ENCODE measurements around the gene MIPOL1.
"Not testable (repeated sequence)": the region's sequence is repeated elsewhere in the genome, so short reads cannot be mapped to it uniquely, and the experiment has no call there.

The MIPOL1 gene

DNA sequence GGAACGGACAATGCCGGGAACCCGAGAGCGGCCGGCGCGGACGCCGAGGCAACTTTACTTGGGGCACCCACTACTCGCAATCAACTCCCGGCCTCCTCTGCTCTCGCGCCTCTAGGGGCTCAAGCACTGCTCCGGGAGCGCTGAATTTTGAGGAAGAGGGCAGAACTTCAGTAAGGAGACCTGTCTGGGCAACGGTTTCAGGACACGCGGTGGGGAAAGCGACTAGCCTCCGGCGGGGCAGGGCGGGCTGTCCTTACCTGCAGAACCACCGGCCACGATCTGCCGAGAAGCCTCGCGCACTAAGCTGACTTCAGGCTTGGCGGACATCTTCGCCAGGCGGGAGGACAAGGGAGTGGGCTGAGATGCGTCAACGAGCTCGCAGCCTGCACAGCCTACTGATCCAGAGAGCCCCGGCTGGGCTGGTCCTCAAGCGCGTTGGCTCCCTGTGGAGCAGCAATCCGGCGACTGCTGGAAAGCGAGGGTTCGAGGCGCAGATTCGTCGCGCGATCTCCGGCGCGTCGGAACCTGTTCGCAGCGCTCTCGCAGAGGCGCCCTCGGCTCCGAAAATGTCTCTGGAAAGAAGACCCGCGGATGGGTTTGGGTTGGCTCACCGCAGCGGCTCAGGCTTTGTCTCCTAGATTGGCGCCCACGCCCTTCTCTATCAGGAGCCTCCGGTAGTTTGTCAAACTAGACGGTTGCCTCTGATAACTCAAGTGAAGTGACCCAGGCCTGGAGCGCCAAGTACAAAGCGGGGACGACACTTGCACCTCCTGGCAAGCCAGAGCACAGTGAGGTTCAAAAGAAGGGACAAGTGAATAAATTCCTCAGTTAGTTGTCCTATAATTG is 25.5 kb upstream of the MIPOL1 start, which contains the start of gene SLC25A21:
SLC25A21 (minus strand) TSS at position 583 of the 846 bp plus-strand sequence.
- DNase-seq (ENCODE audit: insufficient read length) (no peak), FAIRE-seq (no peak)
- TF ChIP-seq POLR2A (IDR thresholded peaks at IDR 0.05; ENCODE audit: low read depth, low read length) (no peak), POLR2AphosphoS5 (IDR thresholded peaks at IDR 0.05; ENCODE audit: low read depth, low read length) (no peak), TAF1 (IDR thresholded peaks at IDR 0.05; ENCODE audit: borderline replicate concordance, low read depth, low read length) (no peak)

DNA sequence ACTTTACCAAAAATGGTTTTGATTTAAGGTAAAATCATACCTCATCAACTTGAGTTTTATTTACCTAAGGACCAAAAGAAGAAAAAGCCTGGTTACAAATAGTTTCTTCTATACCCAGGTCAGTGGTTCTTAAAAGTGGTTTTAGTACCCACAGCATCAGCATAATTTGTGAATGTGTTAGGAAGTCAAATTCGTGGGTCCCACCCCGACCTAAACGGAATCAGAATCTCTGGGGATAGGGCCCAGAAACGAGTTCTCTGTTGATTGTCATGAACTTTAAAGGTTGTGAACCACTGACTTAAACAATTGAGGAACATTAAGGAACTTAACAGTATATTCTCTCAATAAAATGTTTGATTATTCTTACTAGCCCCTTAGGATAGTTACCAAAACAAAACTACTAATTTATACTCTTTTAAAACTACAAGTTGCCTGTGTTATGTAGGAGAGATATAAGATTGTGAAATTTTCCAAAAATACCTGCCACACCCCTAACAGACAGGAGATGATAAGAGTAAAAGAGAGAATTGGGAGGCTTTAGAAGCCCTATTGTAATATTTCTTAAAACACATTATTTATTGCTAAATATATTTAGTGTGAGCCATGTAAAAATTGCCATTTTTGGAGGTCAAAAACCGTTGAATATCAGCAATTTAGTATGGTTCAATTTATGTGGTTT is 24.7 kb upstream of the MIPOL1 start:
- FAIRE-seq: no peak
- DNase-seq (ENCODE audit: insufficient read length): no peak
- TF ChIP-seq POLR2A (IDR thresholded peaks at IDR 0.05; ENCODE audit: low read depth, low read length) (no peak), POLR2AphosphoS5 (IDR thresholded peaks at IDR 0.05; ENCODE audit: low read depth, low read length) (no peak), TAF1 (IDR thresholded peaks at IDR 0.05; ENCODE audit: borderline replicate concordance, low read depth, low read length) (no peak)

DNA sequence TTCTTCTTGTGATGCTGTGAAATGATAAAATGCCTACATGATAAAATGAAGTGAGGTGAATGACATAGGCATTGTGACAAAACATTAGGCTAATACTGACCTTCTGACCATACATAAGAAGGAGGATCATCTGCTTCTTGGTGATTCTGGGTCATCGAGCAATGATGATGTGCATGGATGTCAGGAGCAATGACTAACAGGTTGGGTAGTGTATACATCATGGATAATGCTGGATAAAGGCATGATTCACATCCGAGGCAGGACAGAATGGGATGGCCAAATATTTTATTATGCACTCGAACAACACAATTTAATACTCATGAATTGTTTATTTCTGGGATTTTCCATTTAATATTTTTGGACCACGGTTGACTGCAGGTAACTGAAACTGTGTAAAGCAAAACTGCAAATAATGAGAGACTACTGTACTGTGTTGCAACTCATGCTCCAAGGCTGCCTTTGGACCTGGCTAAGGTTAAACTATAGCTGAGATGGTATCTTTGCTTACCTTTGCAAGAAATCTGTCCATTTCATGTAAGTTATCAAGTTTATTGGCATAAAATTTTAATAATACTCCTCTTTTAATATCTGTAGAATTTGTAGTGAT is 17.7 kb upstream of the MIPOL1 start:
- TF ChIP-seq POLR2A (IDR thresholded peaks at IDR 0.05; ENCODE audit: low read depth, low read length) (no peak), TAF1 (IDR thresholded peaks at IDR 0.05; ENCODE audit: borderline replicate concordance, low read depth, low read length) (no peak), POLR2AphosphoS5 (IDR thresholded peaks at IDR 0.05; ENCODE audit: low read depth, low read length) (no peak)
- FAIRE-seq (no peak), DNase-seq (ENCODE audit: insufficient read length) (no peak)

DNA sequence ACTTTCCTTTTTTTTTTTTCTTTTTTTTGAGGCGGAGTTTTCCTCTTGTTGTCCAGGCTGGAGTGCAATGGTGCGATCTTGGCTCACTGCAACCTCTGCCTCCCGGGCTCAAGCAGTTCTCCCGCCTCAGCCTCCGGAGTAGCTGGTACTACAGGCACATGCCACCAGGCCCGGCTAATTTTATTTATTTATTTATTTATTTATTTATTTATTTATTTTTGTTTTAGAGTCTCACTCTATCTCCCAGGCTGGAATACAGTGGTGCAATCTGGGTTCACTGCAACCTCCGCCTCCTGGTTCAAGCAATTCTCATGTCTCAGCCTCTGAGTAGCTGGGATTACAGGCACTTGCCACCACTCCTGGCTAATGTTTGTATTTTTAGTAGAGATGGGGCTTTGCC is 16.9 kb upstream of the MIPOL1 start:
- DNase-seq (ENCODE audit: insufficient read length); FAIRE-seq: not testable (repeated sequence)

DNA sequence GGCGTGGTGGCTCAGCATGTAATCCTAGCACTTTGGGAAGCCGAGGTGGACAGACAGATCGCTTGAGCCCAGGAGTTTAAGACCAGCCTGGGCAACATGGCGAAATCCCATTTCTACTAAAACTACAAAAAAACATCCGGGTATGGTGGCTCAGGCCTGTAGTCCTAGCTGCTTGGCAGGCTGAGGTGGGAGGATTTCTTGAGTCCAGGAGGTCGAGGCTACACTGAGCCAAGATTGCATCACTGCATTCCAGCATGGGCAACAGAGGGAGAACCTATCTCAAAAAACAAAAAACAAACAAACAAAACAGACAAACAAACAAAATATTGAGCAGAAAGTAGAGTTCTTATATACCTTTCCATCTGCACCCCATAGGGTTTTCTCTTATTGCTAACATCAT is 16.3 kb upstream of the MIPOL1 start:
- FAIRE-seq (no peak), DNase-seq (ENCODE audit: insufficient read length) (no peak)
- TF ChIP-seq POLR2A (IDR thresholded peaks at IDR 0.05; ENCODE audit: low read depth, low read length) (no peak), POLR2AphosphoS5 (IDR thresholded peaks at IDR 0.05; ENCODE audit: low read depth, low read length) (no peak), TAF1 (IDR thresholded peaks at IDR 0.05; ENCODE audit: borderline replicate concordance, low read depth, low read length) (no peak)

DNA sequence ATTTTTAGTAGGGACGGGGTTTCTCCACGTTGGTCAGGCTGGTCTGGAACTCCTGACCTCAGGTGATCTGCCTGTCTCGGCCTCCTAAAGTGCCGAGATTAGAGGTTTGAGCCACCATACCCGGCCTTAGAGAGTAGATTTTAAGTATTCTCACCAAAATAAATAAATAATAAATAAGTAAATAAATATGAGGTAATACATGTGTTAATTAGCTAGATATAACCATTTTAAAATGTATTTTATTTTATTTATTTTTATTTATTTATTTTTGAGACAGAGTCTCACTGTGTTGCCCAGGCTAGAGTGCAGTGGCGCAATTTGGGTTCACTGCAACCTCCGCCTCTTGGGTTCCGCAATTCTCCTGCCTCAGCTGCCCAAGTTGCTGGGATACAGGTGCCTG is 13.2 kb upstream of the MIPOL1 start:
- FAIRE-seq: not testable (repeated sequence)

DNA sequence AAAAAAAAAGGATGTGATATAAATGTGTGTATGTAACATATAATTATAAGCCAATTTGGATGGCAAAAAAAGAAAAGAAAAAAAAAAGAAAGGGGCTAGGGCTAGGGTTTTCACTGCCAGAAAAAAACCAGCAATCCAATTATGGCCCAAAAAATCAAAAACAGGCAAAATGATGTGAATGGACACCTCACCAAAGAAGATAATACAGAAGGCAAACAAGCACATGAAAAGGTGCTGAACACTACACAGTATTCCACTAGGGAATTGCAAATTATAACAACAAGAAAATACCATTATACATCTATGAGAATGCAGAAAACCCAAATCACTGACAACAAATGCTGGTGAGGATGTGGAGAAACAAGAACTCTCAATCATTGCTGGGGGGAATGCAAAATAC is 12.1 kb upstream of the MIPOL1 start:
- FAIRE-seq: no peak
- DNase-seq (ENCODE audit: insufficient read length): no peak
- no peak for TF ChIP-seq POLR2AphosphoS5 (IDR thresholded peaks at IDR 0.05; ENCODE audit: low read depth, low read length)
- no peak for TF ChIP-seq TAF1 (IDR thresholded peaks at IDR 0.05; ENCODE audit: borderline replicate concordance, low read depth, low read length)
- no peak for TF ChIP-seq POLR2A (IDR thresholded peaks at IDR 0.05; ENCODE audit: low read depth, low read length)

More for the DNA sequence above, 13.2 kb upstream of the MIPOL1 start:
- DNase-seq (ENCODE audit: insufficient read length): not testable (repeated sequence)

DNA sequence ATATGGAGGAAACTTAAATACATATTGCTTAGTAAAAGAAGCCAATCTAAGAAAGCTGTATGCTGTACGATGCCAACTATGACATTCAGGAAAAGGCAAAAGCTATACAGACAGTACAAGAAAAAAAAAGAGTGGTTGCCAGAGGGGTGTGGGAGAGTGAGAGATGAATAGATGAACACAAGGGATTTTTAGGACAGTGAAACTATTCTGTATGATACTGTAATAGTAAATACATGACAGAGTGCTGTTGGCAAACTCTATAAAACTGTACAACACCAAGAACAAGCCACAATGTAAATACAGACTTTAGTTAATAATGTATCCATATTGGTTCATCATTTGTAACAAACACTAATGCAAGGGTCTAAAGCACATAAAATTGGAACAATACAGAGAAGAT is 10.9 kb upstream of the MIPOL1 start:
- TF ChIP-seq TAF1 (IDR thresholded peaks at IDR 0.05; ENCODE audit: borderline replicate concordance, low read depth, low read length) (no peak), POLR2AphosphoS5 (IDR thresholded peaks at IDR 0.05; ENCODE audit: low read depth, low read length) (no peak), POLR2A (IDR thresholded peaks at IDR 0.05; ENCODE audit: low read depth, low read length) (no peak)
- no peak for DNase-seq (ENCODE audit: insufficient read length)
- no peak for FAIRE-seq

DNA sequence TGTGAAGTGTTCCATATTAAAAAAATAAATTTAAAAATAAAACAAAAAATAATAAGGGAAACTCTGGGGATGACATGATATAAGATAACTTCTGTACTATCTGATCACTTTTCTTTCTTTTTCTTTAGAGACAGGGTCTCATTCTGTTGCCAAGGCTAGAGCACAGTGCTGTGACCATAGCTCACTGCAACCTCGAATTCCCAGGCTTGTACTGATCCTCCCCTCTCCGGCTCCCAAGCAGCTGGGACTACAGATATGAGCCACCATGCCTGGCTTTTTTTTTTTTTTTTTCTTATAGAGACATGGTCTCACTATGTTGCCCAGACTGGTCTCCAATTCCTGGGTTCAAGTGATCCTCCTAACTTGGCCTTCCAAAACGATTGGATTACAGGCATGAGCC is 10.4 kb upstream of the MIPOL1 start:
- no peak for TF ChIP-seq TAF1 (IDR thresholded peaks at IDR 0.05; ENCODE audit: borderline replicate concordance, low read depth, low read length)
- no peak for TF ChIP-seq POLR2A (IDR thresholded peaks at IDR 0.05; ENCODE audit: low read depth, low read length)
- no peak for TF ChIP-seq POLR2AphosphoS5 (IDR thresholded peaks at IDR 0.05; ENCODE audit: low read depth, low read length)
- FAIRE-seq (no peak), DNase-seq (ENCODE audit: insufficient read length) (no peak)

DNA sequence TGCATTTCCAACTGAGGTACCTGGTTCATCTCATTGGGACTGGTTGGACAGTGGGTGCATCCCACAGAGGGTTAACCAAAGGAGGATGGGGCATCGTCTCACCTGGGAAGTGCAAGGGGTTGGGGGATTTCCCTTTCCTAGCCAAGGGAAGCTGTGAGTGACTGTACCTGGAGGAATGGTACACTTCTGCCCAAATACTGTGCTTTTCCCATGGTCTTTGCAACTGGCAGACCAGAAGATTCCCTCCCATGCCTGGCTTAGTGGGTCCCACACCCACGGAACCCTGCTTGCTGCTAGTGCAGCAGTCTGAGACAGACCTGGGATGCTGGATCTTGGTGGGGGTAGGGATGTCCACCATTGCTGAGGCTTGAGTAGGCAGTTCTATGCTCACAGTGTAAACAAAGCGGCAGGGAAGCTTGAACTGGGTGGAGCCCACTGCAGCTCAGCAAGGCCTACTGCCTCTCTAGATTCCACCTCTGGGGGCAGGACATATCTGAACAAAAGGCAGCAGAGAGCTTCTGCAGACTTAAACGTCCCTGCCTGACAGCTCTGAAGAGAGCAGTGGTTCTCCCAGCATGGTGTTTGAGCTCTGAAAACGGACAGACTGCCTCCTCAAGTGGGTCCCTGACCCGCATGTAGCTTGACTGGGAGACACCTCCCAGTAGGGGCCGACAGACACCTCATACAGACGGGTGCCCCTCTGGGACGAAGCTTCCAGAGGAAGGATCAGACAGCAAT is 9.7 kb upstream of the MIPOL1 start:
- FAIRE-seq; DNase-seq (ENCODE audit: insufficient read length): not testable (repeated sequence)

DNA sequence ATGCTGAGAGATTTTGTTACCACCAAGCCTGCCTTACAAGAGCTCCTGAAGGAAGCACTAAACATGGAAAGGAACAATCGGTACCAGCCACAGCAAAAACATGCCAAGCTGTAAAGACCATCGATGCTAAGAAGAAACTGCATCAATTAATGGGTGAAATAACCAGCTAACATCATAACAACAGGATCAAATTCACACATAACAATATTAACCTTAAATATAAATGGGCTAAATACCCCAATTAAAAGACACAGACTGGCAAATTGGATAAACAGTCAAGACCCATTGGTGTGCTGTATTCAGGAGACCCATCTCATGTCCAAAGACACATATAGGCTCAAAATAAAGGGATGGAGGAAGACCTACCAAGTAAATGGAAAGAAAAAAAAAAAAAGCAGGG is 8.0 kb upstream of the MIPOL1 start:
- FAIRE-seq: not testable (repeated sequence)

DNA sequence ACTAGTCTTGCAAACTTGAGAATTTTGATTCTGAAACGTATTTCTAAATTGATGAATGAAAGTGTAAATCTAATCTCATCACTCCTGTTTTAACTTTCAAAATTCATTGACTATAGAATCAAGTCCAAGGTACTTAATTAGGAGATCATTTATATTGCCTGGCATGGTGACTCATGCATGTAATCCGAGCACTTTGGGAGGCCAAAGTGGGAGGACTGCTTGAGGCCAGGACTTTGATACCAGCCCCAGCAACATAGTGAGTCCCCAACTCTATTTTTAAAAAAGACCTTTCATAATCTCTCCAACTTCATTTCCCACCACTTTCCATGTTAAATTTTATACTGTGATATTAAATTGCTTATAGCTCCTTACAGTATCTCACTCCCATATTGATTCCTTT is 3.0 kb upstream of the MIPOL1 start:
- FAIRE-seq: no peak
- no peak for TF ChIP-seq POLR2AphosphoS5 (IDR thresholded peaks at IDR 0.05; ENCODE audit: low read depth, low read length)
- no peak for DNase-seq (ENCODE audit: insufficient read length)

More for the DNA sequence above, 8.0 kb upstream of the MIPOL1 start:
- DNase-seq (ENCODE audit: insufficient read length): not testable (repeated sequence)
